HG03558 (cell line): Measurements from ENCODE around the gene TPP2.

ENCODE experiments used
- ATAC-seq: cut with Tn5 transposase; IDR thresholded peaks from one replicate; pipeline ENCODE4 v1.9.1; 2021; ENCODE audit warnings: moderate number of reproducible peaks; ENCODE audit not compliant: unreplicated experiment; ENCODE audit errors: extremely low read depth

The TPP2 gene

GRCh38 chr13:102687520-102687919, 90.7 kb downstream of the TPP2 start:
- no peak for ATAC-seq

GRCh38 chr13:102688306-102688973, 91.7 kb downstream of the TPP2 start:
- no peak for ATAC-seq

GRCh38 chr13:102690883-102691282, 94.1 kb downstream of the TPP2 start:
- no peak for ATAC-seq

- ATAC-seq = no peak
These were observed 95.7 kb downstream of the TPP2 start for GRCh38 chr13:102692491-102692826.

- no peak for ATAC-seq
These were observed 96.5 kb downstream of the TPP2 start for GRCh38 chr13:102693250-102693649.

GRCh38 chr13:102693776-102694175, 97.0 kb downstream of the TPP2 start:
- ATAC-seq = no peak

- ATAC-seq = no peak
These were observed 98.2 kb downstream of the TPP2 start, which contains the start of gene METTL21C for GRCh38 chr13:102694937-102695336. Gene METTL21C (minus strand): TSS chr13:102695044. CDS start chr13:102694498, 546 bp downstream.

- ATAC-seq = no peak
These were observed 99.7 kb downstream of the TPP2 start for GRCh38 chr13:102696465-102696864.

- no peak for ATAC-seq
These were observed 100.5 kb downstream of the TPP2 start for GRCh38 chr13:102697264-102697663.

- no peak for ATAC-seq
These were observed 101.3 kb downstream of the TPP2 start for GRCh38 chr13:102697929-102698648.

GRCh38 chr13:102698649-102698980, 101.8 kb downstream of the TPP2 start:
- ATAC-seq = no peak

- no peak for ATAC-seq
These were observed 102.7 kb downstream of the TPP2 start for GRCh38 chr13:102699504-102699903.

GRCh38 chr13:102700088-102701031, 103.6 kb downstream of the TPP2 start:
- no peak for ATAC-seq

- ATAC-seq = no peak
These were observed 104.5 kb downstream of the TPP2 start for GRCh38 chr13:102701331-102701730.

- ATAC-seq = no peak
These were observed 106.4 kb downstream of the TPP2 start for GRCh38 chr13:102702965-102703725.

- ATAC-seq = no peak
These were observed 106.9 kb downstream of the TPP2 start for GRCh38 chr13:102703726-102704035.

GRCh38 chr13:102704238-102705058, 107.7 kb downstream of the TPP2 start:
- no peak for ATAC-seq

GRCh38 chr13:102707467-102707866, 110.7 kb downstream of the TPP2 start:
- no peak for ATAC-seq

GRCh38 chr13:102708211-102708610, 111.4 kb downstream of the TPP2 start:
- no peak for ATAC-seq

GRCh38 chr13:102708991-102709390, 112.2 kb downstream of the TPP2 start:
- ATAC-seq = no peak
